Astrocyte of the hippocampus (primary cell): Measurements from ENCODE around the gene SPIB.

Source experiments
- DNase-seq: peaks from one replicate; pipeline ENCODE4 v3.0.0; 2011; ENCODE audit warnings: low read depth, low spot score

The SPIB gene

GRCh38 chr19:50419022-50419579 is 363 bp downstream of the SPIB start:
- DNase-seq = no peak

- DNase-seq = no peak
Measured at GRCh38 chr19:50419580-50420035, 870 bp downstream of the SPIB start.

GRCh38 chr19:50420127-50420526 is 1.4 kb downstream of the SPIB start:
- DNase-seq = no peak

GRCh38 chr19:50420808-50421207 is 2.1 kb downstream of the SPIB start:
- DNase-seq = no peak

- no peak for DNase-seq
Measured at GRCh38 chr19:50422397-50423278, 3.9 kb downstream of the SPIB start.

- DNase-seq = no peak
Measured at GRCh38 chr19:50423279-50424113, 4.8 kb downstream of the SPIB start.

GRCh38 chr19:50425581-50425980 is 6.8 kb downstream of the SPIB start:
- DNase-seq = no peak

GRCh38 chr19:50427318-50427925 is 8.7 kb downstream of the SPIB start:
- DNase-seq = no peak

GRCh38 chr19:50427997-50428425 is 9.3 kb downstream of the SPIB start:
- peak; percentile 86 for DNase-seq

GRCh38 chr19:50428772-50429463 is 10.2 kb downstream of the SPIB start:
- DNase-seq = no peak

- DNase-seq = no peak
Measured at GRCh38 chr19:50430888-50431342, 12.2 kb downstream of the SPIB start.

GRCh38 chr19:50431343-50432220 is 12.8 kb downstream of the SPIB start:
- DNase-seq = peak; percentile 92

GRCh38 chr19:50432221-50433028 is 13.7 kb downstream of the SPIB start, which contains the start of gene MYBPC2:
MYBPC2 (plus strand) TSS chr19:50432892; CDS start chr19:50432954, 62 bp downstream.
- peak; percentile 49 for DNase-seq

- no peak for DNase-seq
Measured at GRCh38 chr19:50433201-50434180, 14.8 kb downstream of the SPIB start.

- DNase-seq = no peak
Measured at GRCh38 chr19:50434525-50434924, 15.8 kb downstream of the SPIB start.

- DNase-seq = no peak
Measured at GRCh38 chr19:50435221-50435620, 16.5 kb downstream of the SPIB start.

- DNase-seq = no peak
Measured at GRCh38 chr19:50435627-50436026, 16.9 kb downstream of the SPIB start.
